GM12892 (cell line): ENCODE measurements around the gene ATXN7L2.
A peak's percentile ranks its signal among the peaks of the same experiment; 100 is the strongest.

Source experiments
- POLR2A ChIP-seq: IDR thresholded peaks from 2 replicates; pipeline ENCODE4 v1.6.1; 2011; ENCODE audit warnings: low read depth, low read length, control low read depth
- TAF1 ChIP-seq: IDR thresholded peaks from 2 replicates; pipeline ENCODE4 v1.6.1; 2011; ENCODE audit warnings: low read depth, mild to moderate bottlenecking, control low read depth, low read length, borderline replicate concordance

DNA sequence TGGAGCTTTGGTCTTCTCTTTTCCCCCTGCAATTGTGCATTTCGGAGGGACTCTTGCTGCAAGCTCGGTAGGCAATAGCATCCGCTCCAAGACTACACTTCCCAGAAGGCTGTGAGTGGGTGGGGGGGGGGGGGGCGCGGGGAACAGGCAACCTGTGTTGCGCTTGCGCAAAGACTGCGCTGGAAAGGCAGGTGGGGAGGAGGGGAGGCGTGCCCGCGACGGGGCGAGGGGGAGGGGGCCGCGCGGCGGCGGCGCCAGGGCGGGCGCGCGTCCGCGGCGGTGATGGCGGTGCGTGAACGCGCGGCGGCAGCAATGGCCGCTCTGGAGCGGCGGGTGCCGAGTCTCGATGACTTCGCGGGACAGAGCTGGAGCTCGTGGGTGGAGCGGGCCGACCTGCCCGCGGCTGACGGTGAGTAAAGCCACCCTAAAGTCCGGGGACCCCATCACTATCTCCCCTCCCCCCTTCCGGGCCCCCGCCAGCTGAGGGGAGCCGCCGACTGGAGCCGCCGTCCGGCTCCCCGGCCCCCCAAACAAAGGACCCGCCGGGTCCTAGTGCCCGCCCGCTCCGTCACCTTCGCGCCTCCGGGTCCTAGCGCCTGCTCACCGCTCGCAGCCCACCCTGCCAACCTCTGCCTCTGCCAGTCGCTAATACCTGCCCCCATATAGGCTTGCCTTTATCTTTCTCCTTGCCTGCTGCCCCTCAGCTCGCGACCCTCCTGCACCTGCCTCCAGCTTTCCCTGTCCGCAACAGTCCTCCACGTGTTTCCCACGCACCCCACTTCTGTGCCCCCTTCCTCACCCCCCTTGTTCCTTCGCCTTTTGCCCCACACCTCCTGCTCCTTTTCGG, at the start of gene ATXN7L2:
- TF ChIP-seq POLR2A (peak; percentile 94), TAF1 (peak; percentile 96)
